DMS 273 treated with DMSO at 0.1 percent for 48 hours (cell line): Measurements from ENCODE around the gene ZNF480.
"Not testable (repeated sequence)": the region's sequence is repeated elsewhere in the genome, so short reads cannot be mapped to it uniquely, and the experiment has no call there.

Experiments used
- DNase-seq: peaks from one replicate; lab custom pipeline; 2025; lab: John Stamatoyannopoulos, UW

ZNF480 gene

DNA sequence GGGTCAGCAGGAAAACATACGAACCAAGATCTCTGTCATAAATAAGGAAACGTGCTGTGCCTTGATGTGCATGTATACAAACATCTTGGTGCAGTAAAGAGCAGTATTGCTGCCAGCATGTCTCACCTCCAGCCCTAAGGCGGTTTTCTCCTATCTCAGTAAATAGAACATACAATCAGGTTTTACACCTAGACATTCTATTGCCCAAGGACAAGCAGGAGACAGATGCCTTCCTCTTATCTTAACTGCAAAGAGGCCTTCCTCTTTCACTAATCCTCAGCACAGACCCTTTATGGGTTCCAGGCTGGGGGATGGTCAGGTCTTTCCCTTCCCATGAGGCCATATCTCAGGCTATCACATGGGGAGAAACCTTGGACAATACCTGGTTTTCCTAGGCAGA, 42.1 kb downstream of the ZNF480 start:
- not testable (repeated sequence) for DNase-seq

DNA sequence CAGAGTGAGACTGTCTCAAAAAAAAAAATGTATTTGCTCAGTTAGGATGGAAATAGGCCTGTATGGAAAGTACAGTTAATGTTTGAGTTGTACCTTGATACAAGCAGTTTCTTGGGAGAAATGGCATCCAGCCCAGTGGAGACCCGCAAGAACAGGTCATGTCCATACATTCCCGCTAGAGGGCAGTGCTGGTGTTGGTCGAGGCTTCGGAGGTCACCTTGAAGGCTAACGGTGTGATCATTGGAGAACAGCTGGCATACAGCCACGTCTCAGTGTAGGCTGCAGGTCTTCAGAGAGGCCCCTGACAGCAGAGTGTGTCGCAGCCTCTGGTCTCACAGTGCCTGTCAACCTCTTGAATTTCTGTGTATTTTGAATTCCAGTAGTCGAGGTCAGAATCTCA, 46.6 kb downstream of the ZNF480 start:
- DNase-seq: no peak

DNA sequence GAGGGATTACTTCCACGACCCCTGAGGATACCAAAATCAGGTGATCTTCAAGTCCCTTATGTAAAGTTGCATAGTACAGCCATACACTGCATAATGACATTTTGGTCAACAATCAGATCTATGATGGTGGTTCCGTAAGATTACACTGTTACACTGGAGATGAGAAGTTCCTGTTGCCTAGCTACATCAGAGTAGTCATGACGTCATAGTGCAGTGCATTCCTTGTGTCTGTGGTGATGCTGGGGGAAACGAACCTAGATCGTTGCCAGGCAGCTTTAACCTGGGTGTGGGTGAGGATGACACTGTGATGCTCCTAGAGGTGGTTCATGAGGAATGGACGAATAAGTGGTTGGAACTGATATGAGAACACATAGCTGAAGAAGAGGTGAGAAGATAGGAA, 48.2 kb downstream of the ZNF480 start:
- no peak for DNase-seq

DNA sequence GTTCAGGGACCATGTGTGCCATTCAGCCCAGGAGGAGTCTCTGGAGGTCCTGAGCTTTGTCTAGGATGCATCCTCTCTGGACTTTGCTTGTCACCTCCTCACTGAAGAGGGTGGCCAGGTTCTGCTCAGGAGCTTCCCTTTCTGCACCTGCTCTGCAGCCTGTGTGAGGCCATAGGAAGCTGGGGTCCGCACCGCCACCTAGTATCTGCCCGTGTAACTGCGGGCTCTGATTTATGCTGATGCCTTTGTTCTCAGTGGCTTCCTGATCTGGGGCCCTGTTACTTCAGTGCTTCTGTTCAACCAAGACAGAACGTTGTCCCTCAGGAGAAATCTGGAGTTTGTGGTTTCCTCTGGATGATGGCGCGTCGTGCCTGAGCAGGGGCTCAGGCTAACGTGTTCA, 54.5 kb downstream of the ZNF480 start:
- no peak for DNase-seq

DNA sequence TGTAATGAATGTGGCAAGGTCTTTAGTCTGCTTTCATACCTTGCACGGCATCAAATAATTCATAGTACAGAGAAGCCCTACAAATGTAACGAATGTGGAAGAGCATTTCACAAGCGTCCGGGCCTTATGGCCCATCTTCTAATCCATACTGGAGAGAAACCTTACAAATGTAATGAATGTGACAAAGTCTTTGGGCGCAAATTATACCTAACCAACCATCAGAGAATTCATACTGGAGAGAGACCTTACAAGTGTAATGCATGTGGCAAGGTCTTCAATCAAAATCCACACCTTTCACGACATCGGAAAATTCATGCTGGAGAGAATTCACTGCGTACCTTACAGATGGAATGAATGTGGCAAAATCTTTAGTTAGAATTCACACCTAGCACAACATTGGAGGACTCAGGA, 69.5 kb downstream of the ZNF480 start:
- no peak for DNase-seq

DNA sequence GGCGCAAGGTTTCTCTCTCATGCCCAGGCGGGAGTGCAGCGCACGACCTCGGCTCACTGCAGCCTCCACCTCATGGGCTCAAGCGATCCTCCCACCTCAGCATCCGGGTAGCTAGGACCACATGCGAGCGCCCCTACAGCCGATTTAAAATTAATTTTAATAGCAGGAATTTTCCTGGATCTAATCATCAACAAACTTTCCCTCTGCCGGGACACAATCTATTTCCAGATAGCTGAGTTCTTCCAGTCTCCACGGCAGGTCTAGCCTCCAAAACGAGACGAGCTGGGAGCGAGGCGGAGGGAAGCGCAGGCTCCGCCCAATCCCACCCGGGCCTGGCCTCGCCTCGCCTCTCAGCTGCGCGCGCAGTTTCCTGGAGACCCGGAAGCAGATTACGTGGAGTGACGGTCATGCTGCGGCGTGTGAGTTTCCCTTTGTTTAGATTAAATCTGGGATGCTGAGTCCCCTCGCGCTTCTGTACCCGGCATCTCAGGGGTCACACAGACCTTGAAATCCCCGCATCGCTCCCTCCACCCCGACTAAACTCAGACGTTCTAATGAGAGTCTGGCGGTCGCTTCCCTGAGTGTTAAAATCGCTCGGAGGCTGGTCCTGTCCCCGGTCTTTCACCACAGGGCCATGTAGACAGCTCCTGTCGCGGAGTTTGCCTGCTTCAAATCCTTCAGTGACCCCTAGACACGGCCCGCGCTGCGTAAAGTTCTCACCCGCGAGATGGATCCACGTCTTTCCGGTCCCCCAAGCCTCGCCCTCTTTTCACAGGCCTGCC, 72.8 kb downstream of the ZNF480 start, which contains the start of gene ZNF880:
Gene ZNF880, plus strand, starts transcription at position 365 of the 782 bp plus-strand sequence. Its CDS starts 43 bp downstream, at position 408.
- DNase-seq: peak; percentile 12

DNA sequence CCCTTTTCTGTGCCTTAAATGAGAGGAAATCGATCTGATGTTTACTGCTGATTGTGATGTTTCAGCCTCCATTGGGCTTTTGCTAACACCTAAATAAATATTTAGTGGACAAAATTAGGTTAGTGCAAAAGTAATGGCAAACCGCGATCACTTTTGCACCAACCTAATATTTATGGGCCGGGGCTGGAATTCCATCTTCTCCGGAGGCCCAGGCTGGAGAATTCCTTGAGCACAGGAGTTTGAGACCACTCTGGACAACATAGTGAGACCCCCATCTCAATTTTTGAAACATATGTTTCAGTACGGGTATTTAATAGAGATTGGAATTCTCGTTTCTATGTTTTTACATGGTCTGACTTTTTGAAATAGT, 73.4 kb downstream of the ZNF480 start:
- DNase-seq: no peak
